Loucy (cell line): ENCODE measurements around the gene FGFR3.

Source experiments
- CTCF ChIP-seq: fragments of 200-600 bp; sonication (generic); conservative IDR thresholded peaks from 2 replicates; pipeline ENCODE4 v1.5.1; 2014; ENCODE audit warnings: mild to moderate bottlenecking, antibody characterized with exemption, low read length
- EZH2phosphoT487 ChIP-seq: fragments of 200-600 bp; IDR thresholded peaks from 2 replicates; pipeline ENCODE4 v1.6.1; 2018; ENCODE audit warnings: antibody characterized with exemption, mild to moderate bottlenecking, moderate library complexity, borderline replicate concordance

- TF ChIP-seq CTCF (no peak), EZH2phosphoT487 (no peak)
Observed at GRCh38 chr4:1810765-1811164, 17.7 kb downstream of the FGFR3 start.
